Cardiac septum (tissue), 1 donor: ENCODE measurements around the gene FOXRED2. TPM values are rescaled to one million over a fixed set of nuclear protein-coding genes. Genes with fewer than 3 reads are reported as not detected.

Experiments used
- DNase-seq: peaks from one replicate; pipeline ENCODE4 v3.0.0-alpha.2; 2020; ENCODE audit warnings: low spot score
- intact Hi-C: fragments of 100-400 bp; cut with DNase I; formaldehyde crosslinking; loops from one replicate; pipeline ENCODE4 v1.14.0; 2022
- total RNA-seq: library from RNA; stranded (reverse); fragmentation: NEBNext Ultra II Directional; extraction: Animal tissue kit (Norgen Biotek cat#: 25700); gene quantifications from one replicate; pipeline ENCODE4 v1.2.1, GENCODE V29; 2021
- donor health status: DM: no; HTN: no; CAD: no.

FOXRED2 gene
- total RNA-seq, 1 donor from 2014 or later = 3.8 TPM

DNA sequence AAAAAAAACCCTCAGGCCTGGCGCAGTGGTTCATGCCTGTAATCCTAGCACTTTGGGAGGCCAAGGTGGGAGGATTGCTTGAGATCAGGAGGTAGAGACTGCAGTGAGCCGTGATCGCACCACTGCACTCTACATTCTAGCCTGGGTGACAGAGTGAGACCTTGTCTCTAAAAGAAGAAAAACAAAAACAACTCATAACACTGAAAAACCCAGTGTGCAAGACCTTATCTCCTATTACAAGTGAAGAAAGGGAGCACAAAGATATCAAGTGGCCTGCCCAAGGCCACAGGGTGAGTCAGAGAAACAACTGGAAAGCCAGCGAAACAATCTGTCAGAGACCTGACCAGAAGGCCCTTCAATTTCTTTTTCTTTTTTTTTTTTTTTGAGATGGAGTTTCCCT is 27.9 kb downstream of the FOXRED2 start:
- DNase-seq = no peak
- intact Hi-C loops = no loop called here

DNA sequence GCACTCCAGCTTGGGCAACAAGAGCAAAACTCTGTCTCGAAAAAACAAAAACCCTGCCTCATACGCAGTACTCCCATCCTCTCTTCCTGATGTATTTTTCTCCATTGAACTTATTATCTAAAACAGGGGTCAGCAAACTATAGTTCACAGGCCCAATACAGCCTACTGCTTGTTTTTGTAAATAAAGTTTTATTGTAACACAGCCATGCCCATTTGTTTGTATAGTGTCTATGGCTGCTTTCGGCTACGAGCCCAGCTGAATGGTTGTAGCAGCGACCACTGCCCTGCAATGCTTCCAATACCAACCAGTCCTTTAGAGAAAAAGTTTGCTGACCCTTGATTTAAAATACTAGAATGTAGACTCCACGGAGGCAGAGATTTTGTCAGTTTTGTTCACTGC is 31.5 kb downstream of the FOXRED2 start:
- intact Hi-C loops = no loop called here
- DNase-seq = no peak

DNA sequence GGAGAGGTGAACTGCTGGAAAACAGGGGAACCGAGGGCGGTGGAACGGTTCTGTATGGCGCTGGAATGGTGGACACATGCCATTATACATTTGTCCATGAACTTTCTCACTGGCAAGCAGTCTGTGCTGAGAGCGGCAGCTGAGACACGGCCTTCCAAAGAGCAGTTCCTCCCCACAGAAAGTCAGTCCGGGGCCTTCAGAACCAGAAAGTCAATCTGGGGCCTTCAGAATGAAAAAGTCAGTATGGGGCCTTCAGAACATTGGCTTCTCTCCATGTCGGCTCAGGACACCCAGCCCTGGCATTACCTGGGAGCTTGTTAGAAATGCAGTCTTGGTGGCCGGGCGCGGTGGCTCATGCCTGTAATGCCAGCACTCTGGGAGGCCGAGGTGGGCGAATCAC is 34.2 kb downstream of the FOXRED2 start:
- intact Hi-C loops = no loop called here
- no peak for DNase-seq

DNA sequence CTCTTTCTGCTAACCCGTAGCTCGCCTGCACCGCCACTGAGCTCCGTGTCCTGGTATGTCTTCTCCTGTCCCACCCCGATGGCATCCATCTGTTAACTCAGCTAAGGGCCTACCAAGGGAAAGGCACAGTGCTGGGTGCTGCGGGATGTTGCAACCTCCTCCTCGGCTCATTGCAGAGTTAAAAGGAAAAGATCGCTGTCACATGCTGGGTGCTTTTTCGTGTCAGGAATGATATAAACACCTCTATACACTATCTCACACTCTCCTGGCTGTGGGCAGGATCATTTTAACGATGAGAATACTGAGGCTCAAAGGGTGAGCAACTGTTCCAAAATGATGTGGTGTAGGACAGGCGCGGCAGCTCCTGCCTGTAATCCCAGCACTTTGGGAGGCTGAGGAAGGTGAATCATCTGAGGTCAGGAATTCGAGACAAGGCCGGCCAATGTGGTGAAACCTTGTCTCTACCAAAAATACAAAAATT is 35.5 kb downstream of the FOXRED2 start:
- no peak for DNase-seq
- intact Hi-C loops = loop anchor here (2.0 kb wide), 1 partner anchor 171 kb away; no protein-coding TSS in a partner anchor

DNA sequence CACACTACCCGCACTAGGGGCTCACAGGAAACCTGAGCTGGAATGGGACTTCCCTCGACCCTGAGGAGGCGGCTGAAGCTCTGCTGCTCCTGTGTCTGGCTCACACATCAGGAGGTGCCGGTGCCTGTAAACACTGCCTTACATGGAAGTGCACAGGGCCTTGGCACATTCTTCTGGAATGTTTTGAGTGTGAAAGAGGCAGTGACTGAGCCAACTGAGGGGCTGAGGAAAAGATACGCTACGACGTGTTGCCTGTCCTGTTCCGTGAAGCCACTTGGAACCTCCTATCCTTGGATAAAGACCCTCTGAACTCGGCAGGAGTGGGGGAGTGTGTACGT is 35.9 kb downstream of the FOXRED2 start:
- no peak for DNase-seq
- intact Hi-C loops = loop anchor here (2.0 kb wide), 1 partner anchor 170 kb away; no protein-coding TSS in a partner anchor

DNA sequence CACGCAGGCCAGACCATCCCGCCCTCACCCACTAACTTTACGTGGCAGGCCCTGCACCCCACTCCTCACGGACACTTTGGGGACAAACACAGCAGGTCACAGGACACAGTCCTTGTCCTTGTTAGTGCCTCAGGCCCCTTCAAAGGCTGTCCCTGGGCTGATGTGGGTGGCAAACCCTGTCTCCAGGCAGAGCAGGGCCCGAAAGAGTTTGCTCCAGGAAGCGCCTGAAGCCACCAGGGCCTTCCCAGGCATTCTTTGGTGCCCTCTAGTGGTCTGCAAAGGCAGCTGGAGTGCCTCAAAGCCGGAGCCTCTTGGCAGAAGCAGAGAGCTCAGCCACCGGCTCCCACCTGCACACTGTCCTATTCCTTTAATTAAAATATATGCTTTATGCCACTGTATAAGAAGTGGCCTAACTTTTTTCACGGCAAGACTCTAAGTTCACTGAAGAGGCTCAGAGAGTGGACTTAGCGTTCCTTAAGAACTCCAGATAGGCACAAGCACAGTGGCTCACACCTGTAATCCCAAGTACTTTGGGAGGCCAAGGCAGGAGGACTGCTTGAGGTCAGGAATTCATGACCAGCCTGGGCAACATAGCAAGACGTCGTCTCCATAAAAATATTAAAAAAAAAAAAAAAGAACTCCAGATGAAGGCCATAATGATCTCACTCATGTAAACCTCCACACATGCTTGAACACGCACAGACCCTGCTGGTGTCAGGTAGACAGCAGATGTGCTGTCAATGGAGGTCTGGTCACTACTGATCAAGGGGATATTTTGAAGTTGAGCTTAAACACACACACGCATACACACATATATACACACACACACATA is 36.5 kb downstream of the FOXRED2 start:
- DNase-seq = peak; percentile 92
- intact Hi-C loops = loop anchor here (2.0 kb wide), 1 partner anchor 170 kb away; no protein-coding TSS in a partner anchor

DNA sequence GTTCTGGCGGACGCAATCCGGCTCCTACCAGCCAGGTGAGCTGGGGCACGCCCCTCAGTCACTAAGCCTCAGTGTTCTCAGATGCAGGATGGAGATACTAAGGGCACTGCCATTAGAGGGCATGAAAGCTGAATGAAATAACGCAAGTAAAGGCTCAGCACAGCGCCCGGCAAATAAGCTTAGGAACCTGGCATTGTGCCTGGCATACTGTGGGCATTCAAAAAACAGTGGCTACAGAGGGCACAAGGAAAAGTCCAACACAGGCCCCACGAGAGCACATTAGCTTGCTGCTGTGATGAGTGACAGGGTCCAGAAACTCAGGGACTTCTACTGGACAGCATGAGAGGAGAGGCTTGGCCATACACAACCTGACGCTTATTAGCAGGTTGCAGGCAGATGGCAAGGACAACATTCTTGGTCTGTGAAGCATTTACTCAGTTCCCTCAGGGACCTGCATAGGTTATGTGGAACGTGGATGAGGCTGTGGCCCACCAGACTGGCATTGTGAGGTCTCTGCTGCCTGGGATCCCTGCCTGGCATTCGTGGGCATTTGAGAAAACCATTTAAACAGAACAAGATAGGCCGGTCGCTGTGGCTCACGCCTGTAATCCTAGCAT is 37.6 kb downstream of the FOXRED2 start:
- intact Hi-C loops = loop anchor here (5.0 kb wide), 1 partner anchor 147 kb away; no protein-coding TSS in a partner anchor
- no peak for DNase-seq

DNA sequence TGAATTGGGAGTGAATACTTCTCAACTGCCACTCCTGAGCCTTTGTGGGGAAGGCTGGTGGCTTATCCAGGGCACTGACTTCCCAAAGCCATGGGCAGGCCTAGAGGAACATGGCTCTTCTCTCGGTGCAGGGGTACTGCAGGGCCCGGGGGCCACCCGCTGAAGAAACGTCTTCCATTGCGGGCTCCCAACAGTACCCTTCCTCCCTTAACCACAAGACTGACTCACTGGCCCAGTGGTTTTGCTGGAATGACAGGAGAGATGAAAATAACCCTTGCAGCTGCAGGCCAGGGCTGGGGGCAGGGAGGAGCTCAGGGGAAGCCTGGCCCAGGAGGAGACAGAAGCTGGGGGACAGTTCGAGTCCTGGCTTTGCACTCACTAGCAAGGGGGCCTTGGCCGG is 38.9 kb downstream of the FOXRED2 start:
- intact Hi-C loops = loop anchor here (2.0 to 5.0 kb wide), 2 partner anchors 81 to 146 kb away; partner anchors contain the start of gene MYH9
- no peak for DNase-seq

DNA sequence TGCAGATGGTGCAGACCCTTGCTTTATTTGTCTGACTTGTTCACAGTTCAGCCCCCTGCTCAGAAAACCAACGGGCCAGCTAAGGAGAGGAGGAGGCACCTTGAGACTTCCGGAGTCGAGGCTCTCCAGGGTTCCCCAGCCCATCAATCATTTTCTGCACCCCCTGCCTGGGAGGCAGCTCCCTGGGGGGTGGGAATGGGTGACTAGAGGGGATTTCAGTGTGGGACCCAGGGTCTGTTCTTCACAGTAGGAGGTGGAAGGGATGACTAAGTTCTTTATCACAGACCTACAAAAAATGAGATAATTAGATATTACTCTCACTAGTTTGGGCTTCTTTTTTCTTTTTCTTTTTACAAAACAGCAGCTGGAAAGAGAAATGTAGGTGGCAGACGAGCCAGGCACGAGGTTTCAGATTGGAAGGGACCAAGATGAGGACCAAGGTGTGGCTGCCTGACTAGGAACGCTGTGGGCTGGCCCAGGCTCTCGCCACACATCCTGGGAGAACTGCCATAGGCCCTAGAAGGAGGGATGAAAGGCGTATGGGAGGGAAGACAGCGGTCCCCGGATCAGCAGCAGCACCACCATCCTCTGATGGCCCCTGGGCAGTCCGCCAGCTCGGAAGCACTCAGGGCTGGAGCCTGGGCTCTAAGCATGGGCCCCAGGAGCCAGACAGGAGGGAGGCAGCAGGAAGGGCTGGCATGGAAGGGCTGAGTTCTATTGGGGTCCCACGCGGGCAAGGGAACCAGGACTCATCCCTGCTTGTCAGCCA is 39.6 kb downstream of the FOXRED2 start:
- intact Hi-C loops = loop anchor here (2.0 to 5.0 kb wide), 2 partner anchors 80 to 145 kb away; partner anchors contain the start of gene MYH9

DNA sequence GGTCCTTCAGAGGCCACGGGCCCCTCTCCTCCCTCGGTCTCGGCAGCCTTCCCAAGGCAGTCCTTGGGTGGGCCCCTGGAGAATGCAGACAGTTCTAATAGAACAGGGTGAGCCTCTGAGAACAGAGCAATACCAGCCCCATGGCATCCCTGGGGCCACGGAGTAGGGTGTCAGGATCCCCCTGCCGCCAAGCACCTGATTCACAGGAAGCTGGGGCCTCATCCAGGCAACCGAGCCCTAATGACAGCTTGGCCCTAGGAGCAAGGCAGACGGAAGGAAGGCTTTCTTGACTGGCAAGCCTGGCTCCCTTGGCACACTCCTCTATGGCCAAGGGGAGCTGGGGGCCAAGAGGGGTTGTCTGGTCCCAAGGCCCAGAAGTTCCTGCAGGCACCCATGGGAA is 40.6 kb downstream of the FOXRED2 start:
- intact Hi-C loops = loop anchor here (2.0 to 5.0 kb wide), 2 partner anchors 79 to 144 kb away; partner anchors contain the start of gene MYH9
- no peak for DNase-seq

More for the DNA sequence above, 39.6 kb downstream of the FOXRED2 start:
- no peak for DNase-seq

DNA sequence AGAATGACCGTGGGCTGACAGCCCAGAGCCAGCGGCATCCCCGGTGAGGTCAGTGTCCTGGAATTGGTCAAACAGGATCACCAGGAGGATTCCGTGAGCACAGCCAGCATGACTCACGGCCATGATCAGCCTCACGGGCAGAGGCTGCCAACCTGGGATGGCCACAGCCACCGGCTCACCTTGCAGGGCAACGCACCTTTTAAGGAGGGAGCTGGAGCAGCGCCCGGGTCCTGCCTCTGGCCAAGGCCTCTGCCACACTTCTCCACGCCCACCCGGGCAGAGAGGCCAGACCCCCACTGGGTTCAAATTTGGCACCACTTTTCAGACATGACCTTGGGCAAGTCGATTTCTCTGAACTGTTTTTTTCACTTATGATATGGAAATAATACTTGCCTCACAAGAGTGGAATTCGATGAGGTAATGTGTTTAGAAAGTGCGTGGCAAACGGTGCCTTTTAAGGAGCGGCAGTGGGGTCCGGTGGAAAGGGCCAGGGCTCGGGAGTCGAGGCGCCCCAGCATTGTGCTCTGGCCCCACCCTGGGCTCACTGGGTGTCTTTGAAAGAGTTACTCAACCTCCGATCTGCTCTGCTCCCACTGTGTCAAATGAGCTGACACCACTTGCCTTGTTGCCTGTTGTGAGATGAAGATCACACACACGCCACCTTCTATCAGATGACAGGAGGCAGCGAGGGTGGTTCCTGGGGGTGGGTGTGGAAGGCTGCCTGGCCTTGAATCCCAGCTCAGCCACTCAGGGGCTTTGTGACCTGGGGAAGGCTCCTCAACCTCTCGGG is 41.4 kb downstream of the FOXRED2 start:
- intact Hi-C loops = loop anchor here (1.0 to 5.0 kb wide), 3 partner anchors 79 to 143 kb away; partner anchors contain the start of gene MYH9

DNA sequence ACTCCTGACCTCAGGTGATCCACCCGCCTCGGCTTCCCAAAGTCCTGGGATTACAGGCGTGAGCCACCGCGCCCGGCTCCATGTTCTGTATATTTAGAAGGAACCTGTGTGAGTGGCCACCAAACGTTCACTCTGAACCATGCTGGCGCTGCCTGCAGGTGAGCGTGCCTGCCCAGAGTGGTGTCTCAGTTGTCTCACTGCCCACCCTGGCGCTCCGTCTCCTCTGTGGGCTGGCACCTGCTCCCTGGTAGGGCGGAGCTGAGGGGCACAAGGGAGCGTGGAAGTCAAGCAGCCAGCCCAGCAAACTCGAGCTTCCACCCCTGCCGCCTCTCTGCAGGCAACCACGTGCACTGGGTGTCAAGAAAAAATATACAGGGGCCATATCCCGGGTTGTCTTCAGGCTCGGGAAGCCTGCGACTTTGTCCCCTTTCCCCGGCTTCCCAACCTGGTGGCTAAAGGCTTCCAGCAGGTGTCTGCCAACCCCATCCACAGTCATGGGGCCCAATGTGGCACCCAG is 42.1 kb downstream of the FOXRED2 start:
- intact Hi-C loops = loop anchor here (1.0 to 5.0 kb wide), 2 partner anchors 133 to 142 kb away; no protein-coding TSS in a partner anchor
- no peak for DNase-seq

More for the DNA sequence above, 41.4 kb downstream of the FOXRED2 start:
- peak; percentile 93 for DNase-seq

DNA sequence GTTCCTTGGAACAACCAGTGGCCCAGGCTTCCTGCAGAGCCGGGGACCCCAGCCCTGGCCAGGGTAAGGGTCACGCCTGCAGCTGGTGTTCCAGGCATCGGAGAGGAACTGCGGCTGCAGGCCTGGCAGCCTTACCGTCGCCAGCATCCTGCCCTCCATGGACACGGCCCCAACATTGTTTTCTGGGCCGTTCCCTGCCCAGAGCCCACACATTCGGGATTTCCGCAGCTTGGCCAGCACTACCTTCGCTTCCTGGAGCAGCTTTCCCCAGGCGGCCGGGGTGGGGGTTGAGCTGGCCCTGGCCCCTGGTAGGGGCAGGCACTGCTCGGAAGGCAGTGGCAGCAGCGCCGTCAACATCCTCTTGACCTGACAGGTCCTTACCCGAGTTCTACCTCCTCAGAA is 43.1 kb downstream of the FOXRED2 start:
- intact Hi-C loops = no loop called here
- DNase-seq = no peak

DNA sequence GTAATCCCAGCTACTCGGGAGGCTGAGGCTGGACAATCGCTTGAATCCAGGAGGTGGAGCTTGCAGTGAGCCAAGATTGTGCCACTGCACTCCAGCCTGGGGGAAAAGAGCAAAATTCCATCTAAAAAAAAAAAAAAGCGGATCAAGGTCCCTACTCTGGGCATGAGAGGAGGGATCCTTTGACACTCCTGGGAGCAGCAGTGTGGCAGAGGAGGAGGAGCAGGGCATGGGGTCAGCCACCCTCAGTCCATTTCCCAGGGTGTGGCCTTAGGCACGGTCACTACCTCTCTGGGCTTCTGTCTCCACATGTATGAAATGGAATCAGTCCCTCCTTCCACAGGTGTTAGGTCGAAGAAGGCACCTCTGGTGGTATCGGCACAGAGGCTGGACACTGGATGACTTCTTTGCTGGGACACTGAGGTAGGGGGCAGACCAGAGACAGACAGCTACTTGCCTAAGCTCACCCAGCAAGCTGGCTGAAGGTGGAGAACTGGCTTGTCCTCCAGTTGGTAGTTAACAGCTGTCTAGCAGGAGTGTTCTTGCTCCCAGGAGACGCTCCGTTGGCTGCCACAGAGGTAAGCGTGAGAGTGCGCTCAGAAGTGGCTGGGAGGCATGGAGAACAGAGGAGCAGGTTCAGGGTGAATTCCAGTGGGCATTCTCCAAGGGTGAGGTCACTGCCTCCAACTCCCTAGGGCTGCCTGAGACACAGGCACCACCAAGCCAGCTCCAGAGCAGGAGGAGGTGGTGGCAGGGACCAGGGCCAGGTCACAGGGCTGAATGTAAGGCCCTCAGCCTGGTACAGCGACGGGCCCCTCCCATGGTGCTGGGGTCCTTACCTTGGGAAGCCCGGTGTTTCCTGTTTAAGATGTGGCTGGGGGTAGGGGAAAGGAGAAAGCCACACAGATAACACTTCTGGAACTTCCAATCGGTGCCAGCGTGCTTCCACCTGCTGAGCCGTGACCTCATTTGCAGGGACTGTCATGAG is 44.9 kb downstream of the FOXRED2 start:
- intact Hi-C loops = no loop called here
- no peak for DNase-seq

DNA sequence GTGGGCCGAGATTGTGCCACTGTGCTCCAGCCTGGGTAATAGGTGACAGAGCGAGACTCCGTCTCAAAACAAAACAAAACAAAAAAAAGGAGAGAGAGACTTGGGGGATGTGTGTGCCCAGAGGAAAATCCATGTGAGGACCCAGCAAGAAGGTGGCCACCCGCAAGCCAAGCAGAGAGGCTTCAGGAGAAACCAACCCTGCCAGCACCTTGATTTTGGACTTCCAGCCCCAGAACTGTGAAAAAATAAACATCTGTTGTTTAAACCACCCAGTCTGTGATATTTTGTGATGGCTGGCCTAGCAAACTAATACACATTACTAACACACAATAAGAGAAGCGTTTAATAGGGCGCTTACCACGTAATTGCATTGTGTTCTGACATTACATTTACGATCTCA is 46.6 kb downstream of the FOXRED2 start:
- DNase-seq = no peak
- intact Hi-C loops = no loop called here

DNA sequence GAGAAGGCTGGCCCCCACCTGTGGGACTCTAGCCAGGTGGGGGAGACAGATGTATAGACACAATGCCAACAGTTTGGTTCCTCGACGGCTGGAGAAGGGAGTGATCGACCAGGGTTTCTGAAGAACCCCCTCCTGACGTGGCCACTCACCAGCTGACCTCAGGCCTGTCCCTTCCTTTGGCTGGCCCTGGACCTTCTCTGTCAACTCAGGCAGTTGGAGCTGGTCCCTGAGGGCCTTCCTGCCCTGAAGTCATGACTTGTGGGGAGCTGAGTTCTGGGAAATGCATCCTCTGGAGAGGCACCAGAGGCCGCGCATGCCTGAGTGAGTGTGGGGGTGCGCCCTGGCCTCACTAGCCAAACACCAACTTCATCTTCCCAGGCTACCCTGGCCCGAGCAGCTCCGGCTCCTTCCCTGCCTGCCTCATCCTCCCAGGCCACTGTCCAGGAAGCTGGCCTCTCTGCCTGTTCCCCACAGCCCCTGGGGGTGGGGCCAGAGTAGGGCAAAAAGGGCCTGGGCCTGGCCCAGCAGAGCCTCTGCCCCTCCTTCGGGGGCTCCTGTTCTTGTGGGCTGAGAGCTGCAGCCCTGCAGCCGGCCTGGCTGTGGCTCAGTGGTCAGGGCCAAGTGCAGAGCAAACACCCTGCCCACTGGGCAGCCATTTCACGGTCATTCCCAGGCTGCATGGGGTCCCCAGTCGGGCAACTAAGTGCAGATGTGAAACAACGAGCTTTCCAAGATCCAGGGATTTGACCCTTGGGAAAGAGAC is 49.0 kb downstream of the FOXRED2 start:
- intact Hi-C loops = no loop called here
- no peak for DNase-seq

DNA sequence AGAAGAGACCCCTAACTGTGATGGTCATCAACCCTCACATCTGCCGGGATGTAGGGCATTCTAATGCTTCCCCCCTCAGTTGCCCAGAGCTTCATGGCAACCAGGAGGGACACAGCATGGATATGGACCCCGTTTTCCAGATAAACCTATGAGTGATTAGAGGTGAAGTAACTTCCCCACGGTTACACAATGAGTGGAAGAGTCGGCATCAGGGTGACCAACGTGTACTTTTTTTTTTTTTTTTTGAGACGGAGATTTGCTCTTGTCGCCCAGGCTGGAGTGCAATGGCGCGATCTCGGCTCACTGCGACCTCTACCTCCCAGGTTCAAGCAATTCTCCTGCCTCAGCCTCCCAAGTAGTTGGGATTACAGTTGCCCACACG is 50.4 kb downstream of the FOXRED2 start:
- DNase-seq = no peak
- intact Hi-C loops = no loop called here
